ENCODE data around the gene ANKRD52. TPM values are rescaled to one million over a fixed set of nuclear protein-coding genes. Genes with fewer than 3 reads are reported as not detected.

Gene ANKRD52
- total RNA-seq (2011; cell fraction: chromatin; rRNA removed; ENCODE audit: low replicate concordance) = 36.9 and 89.7 TPM in 2 replicates
- 28.3 and 32.8 TPM in 2 replicates for total RNA-seq (2011; cell fraction: nucleolus; rRNA removed)
- 34.2 and 38.4 TPM in 2 replicates for total RNA-seq (2011; cell fraction: nucleoplasm; rRNA removed)
- total RNA-seq (2014; rRNA removed) (7.5 and 14.9 TPM in 2 replicates), total RNA-seq (2014; rRNA removed; fragmentation: Illumina TruSeq; extraction: Trizol) (5.8 and 7.9 TPM in 2 replicates), total RNA-seq (2015; rRNA removed; fragmentation: Illumina TruSeq; extraction: Trizol) (8.7 and 10.2 TPM in 2 replicates), total RNA-seq (2021) (39.1 and 46.8 TPM in 2 replicates), polyA plus RNA-seq (2011; rRNA removed) (7.4 and 13.4 TPM in 2 replicates), polyA plus RNA-seq (2014; fragmentation: Illumina TruSeq; extraction: Trizol) (22.6 and 25.5 TPM in 2 replicates), polyA plus RNA-seq (2014; fragmentation: Nextera tagmentation; extraction: Ambion mirVana) (under 1 TPM; 0.52 to 0.55 TPM), polyA plus RNA-seq (2014; rRNA removed) (16.7 and 17.3 TPM in 2 replicates), polyA minus RNA-seq (2011; rRNA and poly(A)+ RNA removed) (9.5 and 13.7 TPM in 2 replicates), Bru-seq, nascent RNA (percentile 71 among the genes with signal in this experiment), BruChase-seq, experiment 1, labeled RNA remaining after a 2-hour chase (percentile 74 among the genes with signal in this experiment), BruChase-seq, experiment 2, labeled RNA remaining after a 6-hour chase (percentile 84 among the genes with signal in this experiment)
- polyA plus RNA-seq (2011; cell fraction: cytosol; rRNA removed) = 9.9 and 12.9 TPM in 2 replicates
- polyA plus RNA-seq (2011; cell fraction: nucleus; rRNA removed) = 33.2 and 50.3 TPM in 2 replicates
- 21.4 and 22.5 TPM in 2 replicates for polyA plus RNA-seq (2012)
- polyA minus RNA-seq (2011; cell fraction: cytosol; rRNA and poly(A)+ RNA removed) = 15.3 and 16.6 TPM in 2 replicates
- 7.7 and 12.7 TPM in 2 replicates for polyA minus RNA-seq (2011; cell fraction: nucleus; rRNA and poly(A)+ RNA removed)
- long read RNA-seq, experiment 1, partial matches to known transcripts = 9 of 13 reads
- long read RNA-seq, experiment 1, other reads (novel, unspliced or antisense) = 4 of 13 reads
- long read RNA-seq, experiment 2, full-length matches to known transcripts = 4 of 57 reads
- long read RNA-seq, experiment 2, partial matches to known transcripts = 2 of 57 reads
- long read RNA-seq, experiment 2, other reads (novel, unspliced or antisense) = 51 of 57 reads
- long read RNA-seq, experiment 3, partial matches to known transcripts = 1 of 4 reads
- long read RNA-seq, experiment 3, other reads (novel, unspliced or antisense) = 3 of 4 reads

DNA sequence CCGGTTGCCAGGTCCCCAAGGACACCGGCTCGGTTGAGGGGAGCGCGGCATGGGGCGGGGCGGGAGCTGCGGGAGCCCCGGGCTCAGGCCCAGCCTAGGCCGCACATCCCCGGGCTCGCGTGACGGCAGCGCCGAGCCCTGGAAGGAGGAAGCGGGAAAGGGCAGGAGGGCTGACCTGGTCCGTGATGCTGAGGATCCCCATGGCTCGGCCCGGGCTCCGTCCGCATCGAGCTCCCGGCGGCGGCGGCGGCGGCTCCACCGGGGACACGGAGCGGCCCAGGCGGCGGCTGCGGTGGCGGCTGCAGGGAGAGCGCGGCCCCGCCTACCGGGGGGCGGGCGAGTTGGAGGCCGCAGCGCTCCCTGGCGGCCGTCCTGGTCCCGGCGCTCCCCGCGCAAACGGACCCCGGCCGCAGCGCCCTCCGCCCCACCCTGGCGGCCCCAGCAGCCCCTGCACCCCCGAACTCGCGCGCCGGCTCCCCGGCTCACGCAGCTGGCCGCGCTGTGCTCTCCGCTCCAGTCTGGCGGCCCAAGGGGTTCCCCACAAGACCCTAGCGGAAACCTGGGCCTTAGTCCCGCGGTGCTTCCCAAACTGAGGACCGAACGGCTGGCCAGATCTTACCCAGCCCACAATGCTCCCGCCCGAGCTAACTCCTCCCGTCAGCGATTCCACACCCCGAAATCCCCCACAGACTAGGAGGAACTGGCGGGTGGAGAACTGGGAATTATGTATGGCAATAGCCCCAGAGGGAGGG, at the start of gene ANKRD52:
TSS of gene ANKRD52 (minus strand) at position 317 of the 752 bp plus-strand sequence. CDS start at position 202, 115 bp downstream.
- Histone ChIP-seq H3K4me2 (ENCODE audit: insufficient read depth, low read length) (peak within 1 kb of the TSS; percentile 97), H3K9me1 (ENCODE audit: control insufficient read depth, insufficient read depth, low read length) (no peaks in the 10 kb centered on the region), H3K9me3 (replicated peaks; ENCODE audit: control insufficient read depth, insufficient read depth, low read depth, low read length) (no peaks in the 10 kb centered on the region), H3K36me3 (ENCODE audit: control insufficient read depth, insufficient read depth, low read length) (peaks cover 39% of the 10 kb centered on the region; the same call in 2 of the 3 replicates), H2AFZ (ENCODE audit: low read depth, low read length) (peak within 1 kb of the TSS; percentile 98), H4K20me1 (replicated peaks; ENCODE audit: control insufficient read depth, insufficient read depth, low read length) (peaks cover 6% of the 10 kb centered on the region), H3K9ac (ENCODE audit: insufficient read depth in 1 of 2, low read depth in 2 of 2, low read length in 2 of 2) (peak within 1 kb of the TSS; percentile 85 to 95), H3K79me2 (ENCODE audit: control insufficient read depth, insufficient read depth, low read length) (peaks cover 24% of the 10 kb centered on the region), H3K27me3 (ENCODE audit: control insufficient read depth in 2 of 2, insufficient read depth in 2 of 2, low read length in 2 of 2) (no peaks in the 10 kb centered on the region), H3K4me1 (replicated peaks in 1 of 2; ENCODE audit: control insufficient read depth in 2 of 2, insufficient read depth in 2 of 2, low read length in 2 of 2) (peaks cover 12 to 20% of the 10 kb centered on the region in 2 experiments; a peak in 4 of 5 replicates), H3K4me3 (peak within 1 kb of the TSS; percentile 91), H3K27ac (ENCODE audit: extremely low read depth, low read depth, low read length) (peak within 1 kb of the TSS; percentile 84)
- ATAC-seq = peak; percentile 97
- CTCF ChIA-PET (ENCODE audit: low intra/inter-chr PET ratio) = interaction anchor here (1.1 to 2.4 kb wide), 4 partner anchors 35 to 139 kb away, joined by 3 to 11 read pairs (median 7); partner anchors contain the start of gene SMARCC2
- in situ Hi-C loops (cut with MboI) (loop anchor here (5.0 kb wide), 1 partner anchor 66 kb away; no protein-coding TSS in a partner anchor), intact Hi-C loops (cut with micrococcal nuclease) (loop anchor here (2.0 kb wide), 2 partner anchors 33 to 139 kb away; partner anchors contain the start of genes NABP2 and ZC3H10)
- no TSS peak for BruUV-seq (replicated peaks)
- peak; percentile 70 for FAIRE-seq
- POLR2A ChIA-PET = interaction anchor here (0.6 to 2.1 kb wide), 12 partner anchors 8 to 222 kb away, joined by 3 to 7 read pairs (median 4); partner anchors contain the start of gene COQ10A
- WGBS (ENCODE audit: insufficient coverage, low coverage, missing lambda C conversion rate) = under 1% methylated on average over 68 of the region's 78 CpGs
- peak; percentile 87 to 94 (median 94) for DNase-seq (ENCODE audit: extremely low read depth in 1 of 4, low spot score in 3 of 4)
- TF ChIP-seq, protein P1, sequence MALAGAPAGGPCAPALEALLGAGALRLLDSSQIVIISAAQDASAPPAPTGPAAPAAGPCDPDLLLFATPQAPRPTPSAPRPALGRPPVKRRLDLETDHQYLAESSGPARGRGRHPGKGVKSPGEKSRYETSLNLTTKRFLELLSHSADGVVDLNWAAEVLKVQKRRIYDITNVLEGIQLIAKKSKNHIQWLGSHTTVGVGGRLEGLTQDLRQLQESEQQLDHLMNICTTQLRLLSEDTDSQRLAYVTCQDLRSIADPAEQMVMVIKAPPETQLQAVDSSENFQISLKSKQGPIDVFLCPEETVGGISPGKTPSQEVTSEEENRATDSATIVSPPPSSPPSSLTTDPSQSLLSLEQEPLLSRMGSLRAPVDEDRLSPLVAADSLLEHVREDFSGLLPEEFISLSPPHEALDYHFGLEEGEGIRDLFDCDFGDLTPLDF (CRISPR knock-in tag; IDR thresholded peaks at IDR 0.05) = 0 out of 2 replicates have a peak, but pooled peaks have one; percentile 74
- TF ChIP-seq GATAD2B (IDR thresholded peaks at IDR 0.05; ENCODE audit: borderline replicate concordance) (peak; percentile 96), GATA2 (CRISPR knock-in tag; IDR thresholded peaks at IDR 0.05) (no peak), MTA3 (IDR thresholded peaks at IDR 0.05; ENCODE audit: borderline replicate concordance) (0 out of 2 replicates have a peak, but pooled peaks have one; percentile 58), ZNF347 (CRISPR knock-in tag; IDR thresholded peaks at IDR 0.05; ENCODE audit: low read depth) (no peak), RBFOX2 (IDR thresholded peaks at IDR 0.05; ENCODE audit: low read depth, low read length) (peak; percentile 69), ZNF75A (CRISPR knock-in tag; IDR thresholded peaks at IDR 0.05) (no peak), CHD2 (IDR thresholded peaks at IDR 0.05; ENCODE audit: low read depth, low read length) (no peak), RAD21 (CRISPR knock-in tag; conservative IDR thresholded peaks at IDR 0.05 in 1 of 2, IDR thresholded peaks at IDR 0.05 in 1 of 2) (peak; percentile 51 to 53)
- TF ChIP-seq, protein P2, sequence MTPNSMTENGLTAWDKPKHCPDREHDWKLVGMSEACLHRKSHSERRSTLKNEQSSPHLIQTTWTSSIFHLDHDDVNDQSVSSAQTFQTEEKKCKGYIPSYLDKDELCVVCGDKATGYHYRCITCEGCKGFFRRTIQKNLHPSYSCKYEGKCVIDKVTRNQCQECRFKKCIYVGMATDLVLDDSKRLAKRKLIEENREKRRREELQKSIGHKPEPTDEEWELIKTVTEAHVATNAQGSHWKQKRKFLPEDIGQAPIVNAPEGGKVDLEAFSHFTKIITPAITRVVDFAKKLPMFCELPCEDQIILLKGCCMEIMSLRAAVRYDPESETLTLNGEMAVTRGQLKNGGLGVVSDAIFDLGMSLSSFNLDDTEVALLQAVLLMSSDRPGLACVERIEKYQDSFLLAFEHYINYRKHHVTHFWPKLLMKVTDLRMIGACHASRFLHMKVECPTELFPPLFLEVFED (CRISPR knock-in tag; conservative IDR thresholded peaks at IDR 0.05) = no peak

All from K562 (cell line).